HepG2 (cell line): ENCODE data around the gene PLCL1. TPM values are rescaled to one million over a fixed set of nuclear protein-coding genes. Genes with fewer than 3 reads are reported as not detected.

Experiments
- ATAC-seq: fragments of 200-7000 bp; cut with Tn5 transposase; 3 replicates; pipeline ENCODE4 v1.9.1; 2020; ENCODE audit warnings: mild to moderate bottlenecking, moderate library complexity
- BruUV-seq: library from RNA; stranded (reverse); fragments of 400-500 nt; replicated peaks from 2 replicates; lab custom pipeline; 2021; lab: Mats Ljungman, UMichigan
- CTCF ChIA-PET: fragments of 300-600 bp; formaldehyde crosslinking; extraction: SDS; loops from one replicate; lab custom pipeline; 2021; ENCODE audit warnings: low total read pairs, inconsistent platforms, low intra/inter-chr PET ratio; lab: Yijun Ruan, JAX
- POLR2A ChIA-PET: fragments of 350-600 bp; sonication (Branson Sonifier 250); formaldehyde crosslinking; loops from one replicate; lab custom pipeline; 2020; ENCODE audit warnings: antibody characterized with exemption, inconsistent platforms; lab: Yijun Ruan, JAX
- DNase-seq: peaks from one replicate; pipeline ENCODE4 v3.0.0-alpha.2; 2015; ENCODE audit warnings: low spot score
- FAIRE-seq: peaks from 3 replicates; lab custom pipeline; 2011; peaks lifted over from hg19 to GRCh38; lab: Jason Lieb, UNC
- H2AFZ ChIP-seq: one replicate; pipeline ENCODE4 v1.6.1; 2011; ENCODE audit warnings: low read length, inconsistent platforms
- H3K27ac ChIP-seq: fragments of 300-600 bp; 3 replicates; pipeline ENCODE4 v1.8.0; 2011; ENCODE audit warnings: mixed run types, mild to moderate bottlenecking, mixed read lengths, low read length, inconsistent platforms; ENCODE audit not compliant: insufficient read depth; ENCODE audit errors: extremely low read length
- H3K27me3 ChIP-seq, 2 experiments: fragments of 200-600 bp in 1 of 2; 2 replicates in 1 of 2; 3 replicates in 1 of 2; pipeline versions ENCODE4 v1.6.0 to v1.8.0; 2011; ENCODE audit warnings: low read length in 2 of 2, mild to moderate bottlenecking in 2 of 2, moderate library complexity in 2 of 2, inconsistent platforms in 1 of 2; ENCODE audit not compliant: insufficient read depth in 2 of 2, control insufficient read depth in 1 of 2
- H3K36me3 ChIP-seq, 2 experiments: fragments of 200-600 bp in 1 of 2; replicated peaks in 1 of 2; 2 replicates in 1 of 2; 3 replicates in 1 of 2; pipeline versions ENCODE4 v1.5.1 to v1.8.0; 2011; ENCODE audit warnings: low read length in 2 of 2, inconsistent platforms in 1 of 2; ENCODE audit not compliant: insufficient read depth in 2 of 2, control insufficient read depth in 1 of 2
- H3K4me1 ChIP-seq: 2 replicates; pipeline ENCODE4 v1.5.1; 2012; ENCODE audit warnings: low read length, inconsistent platforms; ENCODE audit not compliant: insufficient read depth
- H3K4me2 ChIP-seq: 2 replicates; pipeline ENCODE4 v1.6.0; 2011; ENCODE audit warnings: low read depth, low read length, inconsistent platforms
- H3K4me3 ChIP-seq, 3 experiments: fragments of 200-600 bp in 1 of 3; sonication (generic), shearing (Covaris generic) in 1 of 3; replicated peaks in 1 of 3; 2 replicates each; pipeline ENCODE4 v1.5.1; 2011 to 2016; ENCODE audit warnings: low read length in 3 of 3, inconsistent platforms in 2 of 3, low read depth in 2 of 3, mild to moderate bottlenecking in 2 of 3, control low read depth in 1 of 3, mixed read lengths in 1 of 3; ENCODE audit not compliant: insufficient read depth in 1 of 3
- H3K79me2 ChIP-seq: one replicate; pipeline ENCODE4 v1.6.1; 2011; ENCODE audit warnings: low read length, inconsistent platforms; ENCODE audit not compliant: insufficient read depth
- H3K9ac ChIP-seq: 2 replicates; pipeline ENCODE4 v1.6.0; 2011; ENCODE audit warnings: mild to moderate bottlenecking, low read depth, low read length, inconsistent platforms; ENCODE audit not compliant: insufficient read depth
- H3K9me3 ChIP-seq: 2 replicates; pipeline ENCODE4 v1.5.1; 2012; ENCODE audit warnings: mild to moderate bottlenecking, low read length
- H4K20me1 ChIP-seq: 2 replicates; pipeline ENCODE4 v1.6.0; 2011; ENCODE audit warnings: inconsistent platforms, mild to moderate bottlenecking, low read length, moderate library complexity; ENCODE audit not compliant: insufficient read depth
- CCAR2 ChIP-seq: fragments of 200-400 bp; formaldehyde crosslinking; optimal IDR thresholded peaks from 2 replicates; pipeline ENCODE3; 2018; ENCODE audit warnings: low read depth, mild to moderate bottlenecking, low read length, moderate library complexity
- JUNB ChIP-seq: sonication (generic); formaldehyde crosslinking; IDR thresholded peaks from 2 replicates; pipeline ENCODE4 v1.8.0; 2022; ENCODE audit warnings: missing genetic modification reagents, mild to moderate bottlenecking, borderline replicate concordance
- KDM4B ChIP-seq: sonication (generic); formaldehyde crosslinking; IDR thresholded peaks from 2 replicates; pipeline ENCODE4 v1.4.0; 2020; ENCODE audit warnings: missing genetic modification reagents
- NR2C2 ChIP-seq: sonication (generic); formaldehyde crosslinking; IDR thresholded peaks from 2 replicates; pipeline ENCODE4 v1.4.0; 2020; ENCODE audit warnings: missing genetic modification reagents, mild to moderate bottlenecking, moderate library complexity, borderline replicate concordance
- SOX13 ChIP-seq, 3 experiments: fragments of 450-650 bp in 1 of 3; sonication (generic) in 1 of 3; formaldehyde crosslinking in 1 of 3; IDR thresholded peaks in 2 of 3; conservative IDR thresholded peaks in 1 of 3; 2 replicates each; pipeline versions ENCODE4 v1.5.0 to v1.6.1; 2016 to 2020; ENCODE audit warnings: antibody characterized with exemption in 1 of 3, mild to moderate bottlenecking in 1 of 3, missing compliant biosample characterization in 1 of 3, missing genetic modification reagents in 1 of 3, moderate library complexity in 1 of 3
- ZIK1 ChIP-seq: sonication (generic); formaldehyde crosslinking; IDR thresholded peaks from 2 replicates; pipeline ENCODE4 v1.5.0; 2020; ENCODE audit warnings: mild to moderate bottlenecking, low read depth, missing genetic modification reagents, borderline replicate concordance
- ZNF232 ChIP-seq: sonication (generic); formaldehyde crosslinking; IDR thresholded peaks from 2 replicates; pipeline ENCODE4 v1.4.0; 2020; ENCODE audit warnings: missing genetic modification reagents, borderline replicate concordance
- ZNF747 ChIP-seq: sonication (generic); formaldehyde crosslinking; IDR thresholded peaks from 2 replicates; pipeline ENCODE4 v1.8.1; 2023; ENCODE audit warnings: missing genetic modification reagents, mild to moderate bottlenecking, borderline replicate concordance
- WGBS: methylation state at CpG from one replicate; pipeline ENCODE4 v1.1.6; 2017; ENCODE audit warnings: low lambda C conversion rate; 5-methylcytosine and 5-hydroxymethylcytosine counted together
- in situ Hi-C: cut with HindIII; loops from 2 replicates; pipeline ENCODE4 v1.10.0; 2017; ENCODE audit warnings: low pct_unique_long_range_greater_than_20kb; ENCODE audit not compliant: extremely low pct_ligation_motif_present
- intact Hi-C: fragments of 100-400 bp; cut with micrococcal nuclease; formaldehyde crosslinking; loops from one replicate; pipeline ENCODE4 v1.10.0; 2022; ENCODE audit not compliant: unreplicated experiment
- polyA plus RNA-seq, 8 experiments: library from polyadenylated mRNA; depleted of rRNA in 3 of 8; stranded (reverse) in 7 of 8; unstranded in 1 of 8; fragments of >200 nt; fragmentation: Illumina TruSeq in 4 of 8; extraction: Trizol in 4 of 8; gene quantifications; 2 replicates each; pipeline versions ENCODE4 v1.2.1 to v1.2.3, GENCODE V29; 2011 to 2016; ENCODE audit warnings: low read depth in 4 of 8, missing spikeins in 1 of 8, mixed read lengths in 1 of 8; ENCODE audit not compliant: insufficient read depth in 1 of 8
- total RNA-seq, 5 experiments: library from RNA; depleted of rRNA; stranded (reverse); fragments of >200 nt; fragmentation: Illumina TruSeq; extraction: Trizol; gene quantifications; 2 replicates each; pipeline ENCODE4 v1.2.3, GENCODE V29; 2016; ENCODE audit warnings: low read depth in 1 of 5
- TF ChIP-seq, protein P1 (sequence below): sonication (generic); formaldehyde crosslinking; IDR thresholded peaks from 2 replicates; pipeline ENCODE4 v1.4.0; 2020; ENCODE audit warnings: missing genetic modification reagents
- TF ChIP-seq, protein P2 (sequence below): sonication (generic); formaldehyde crosslinking; IDR thresholded peaks from 2 replicates; pipeline ENCODE4 v1.4.0; 2020; ENCODE audit warnings: mild to moderate bottlenecking, missing genetic modification reagents, borderline replicate concordance

The PLCL1 gene
- total and polyA plus RNA-seq, 2 of the 13 experiments (the other 11 are each of a cell fraction or from before 2014, with no cell fraction given): not detected

DNA sequence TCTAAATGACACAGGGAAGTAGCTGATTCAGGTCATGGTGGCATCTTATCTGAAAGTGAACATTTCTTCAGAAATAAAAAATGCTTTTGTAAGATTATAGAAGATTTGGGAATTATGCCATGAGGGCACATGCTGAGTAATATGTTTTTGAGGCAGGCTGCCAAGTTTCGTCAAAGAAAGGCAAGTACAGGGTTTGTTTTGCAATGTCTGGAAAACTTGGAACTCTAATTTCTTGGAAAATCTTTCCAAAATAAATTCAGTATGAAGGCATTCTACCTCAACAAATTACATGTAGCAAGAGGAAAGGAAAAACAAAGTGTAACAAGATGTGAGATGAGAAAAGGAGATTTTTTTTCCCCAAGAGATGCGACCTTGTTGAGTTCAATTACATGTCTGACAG lies 167.7 kb downstream of the PLCL1 start:
- intact Hi-C loops (no loop called here), in situ Hi-C loops (no loop called here)
- 0 out of 5 replicates have a peak, but pooled peaks cover 0 to under 1% of the 10 kb centered on the region in 2 experiments for H3K27me3 ChIP-seq
- CTCF ChIA-PET: no interaction called here
- no TSS peak for BruUV-seq
- H3K36me3 ChIP-seq: no peaks in the 10 kb centered on the region
- H3K9me3 ChIP-seq: no peaks in the 10 kb centered on the region
- no peaks in the 10 kb centered on the region for H4K20me1 ChIP-seq
- H3K4me3 ChIP-seq: no peak overlapping the region
- H3K9ac ChIP-seq: no peak overlapping the region
- H2AFZ ChIP-seq: no peak overlapping the region
- ATAC-seq (no peak), FAIRE-seq (no peak), DNase-seq (no peak)
- TF ChIP-seq ZNF232 (CRISPR knock-in tag): no peak
- TF ChIP-seq KDM4B (CRISPR knock-in tag): no peak
- TF ChIP-seq, protein P1, sequence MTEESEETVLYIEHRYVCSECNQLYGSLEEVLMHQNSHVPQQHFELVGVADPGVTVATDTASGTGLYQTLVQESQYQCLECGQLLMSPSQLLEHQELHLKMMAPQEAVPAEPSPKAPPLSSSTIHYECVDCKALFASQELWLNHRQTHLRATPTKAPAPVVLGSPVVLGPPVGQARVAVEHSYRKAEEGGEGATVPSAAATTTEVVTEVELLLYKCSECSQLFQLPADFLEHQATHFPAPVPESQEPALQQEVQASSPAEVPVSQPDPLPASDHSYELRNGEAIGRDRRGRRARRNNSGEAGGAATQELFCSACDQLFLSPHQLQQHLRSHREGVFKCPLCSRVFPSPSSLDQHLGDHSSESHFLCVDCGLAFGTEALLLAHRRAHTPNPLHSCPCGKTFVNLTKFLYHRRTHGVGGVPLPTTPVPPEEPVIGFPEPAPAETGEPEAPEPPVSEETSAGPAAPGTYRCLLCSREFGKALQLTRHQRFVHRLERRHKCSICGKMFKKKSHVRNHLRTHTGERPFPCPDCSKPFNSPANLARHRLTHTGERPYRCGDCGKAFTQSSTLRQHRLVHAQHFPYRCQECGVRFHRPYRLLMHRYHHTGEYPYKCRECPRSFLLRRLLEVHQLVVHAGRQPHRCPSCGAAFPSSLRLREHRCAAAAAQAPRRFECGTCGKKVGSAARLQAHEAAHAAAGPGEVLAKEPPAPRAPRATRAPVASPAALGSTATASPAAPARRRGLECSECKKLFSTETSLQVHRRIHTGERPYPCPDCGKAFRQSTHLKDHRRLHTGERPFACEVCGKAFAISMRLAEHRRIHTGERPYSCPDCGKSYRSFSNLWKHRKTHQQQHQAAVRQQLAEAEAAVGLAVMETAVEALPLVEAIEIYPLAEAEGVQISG (CRISPR knock-in tag): no peak
- TF ChIP-seq SOX13 (IDR thresholded peaks at IDR 0.05): no peak
- no peak for TF ChIP-seq SOX13 (CRISPR knock-in tag; conservative IDR thresholded peaks at IDR 0.05 in 1 of 2, IDR thresholded peaks at IDR 0.05 in 1 of 2)
- no peak for TF ChIP-seq NR2C2 (CRISPR knock-in tag)
- TF ChIP-seq ZNF747 (CRISPR knock-in tag): no peak
- TF ChIP-seq ZIK1 (CRISPR knock-in tag): no peak
- TF ChIP-seq CCAR2: no peak
- TF ChIP-seq, protein P2, sequence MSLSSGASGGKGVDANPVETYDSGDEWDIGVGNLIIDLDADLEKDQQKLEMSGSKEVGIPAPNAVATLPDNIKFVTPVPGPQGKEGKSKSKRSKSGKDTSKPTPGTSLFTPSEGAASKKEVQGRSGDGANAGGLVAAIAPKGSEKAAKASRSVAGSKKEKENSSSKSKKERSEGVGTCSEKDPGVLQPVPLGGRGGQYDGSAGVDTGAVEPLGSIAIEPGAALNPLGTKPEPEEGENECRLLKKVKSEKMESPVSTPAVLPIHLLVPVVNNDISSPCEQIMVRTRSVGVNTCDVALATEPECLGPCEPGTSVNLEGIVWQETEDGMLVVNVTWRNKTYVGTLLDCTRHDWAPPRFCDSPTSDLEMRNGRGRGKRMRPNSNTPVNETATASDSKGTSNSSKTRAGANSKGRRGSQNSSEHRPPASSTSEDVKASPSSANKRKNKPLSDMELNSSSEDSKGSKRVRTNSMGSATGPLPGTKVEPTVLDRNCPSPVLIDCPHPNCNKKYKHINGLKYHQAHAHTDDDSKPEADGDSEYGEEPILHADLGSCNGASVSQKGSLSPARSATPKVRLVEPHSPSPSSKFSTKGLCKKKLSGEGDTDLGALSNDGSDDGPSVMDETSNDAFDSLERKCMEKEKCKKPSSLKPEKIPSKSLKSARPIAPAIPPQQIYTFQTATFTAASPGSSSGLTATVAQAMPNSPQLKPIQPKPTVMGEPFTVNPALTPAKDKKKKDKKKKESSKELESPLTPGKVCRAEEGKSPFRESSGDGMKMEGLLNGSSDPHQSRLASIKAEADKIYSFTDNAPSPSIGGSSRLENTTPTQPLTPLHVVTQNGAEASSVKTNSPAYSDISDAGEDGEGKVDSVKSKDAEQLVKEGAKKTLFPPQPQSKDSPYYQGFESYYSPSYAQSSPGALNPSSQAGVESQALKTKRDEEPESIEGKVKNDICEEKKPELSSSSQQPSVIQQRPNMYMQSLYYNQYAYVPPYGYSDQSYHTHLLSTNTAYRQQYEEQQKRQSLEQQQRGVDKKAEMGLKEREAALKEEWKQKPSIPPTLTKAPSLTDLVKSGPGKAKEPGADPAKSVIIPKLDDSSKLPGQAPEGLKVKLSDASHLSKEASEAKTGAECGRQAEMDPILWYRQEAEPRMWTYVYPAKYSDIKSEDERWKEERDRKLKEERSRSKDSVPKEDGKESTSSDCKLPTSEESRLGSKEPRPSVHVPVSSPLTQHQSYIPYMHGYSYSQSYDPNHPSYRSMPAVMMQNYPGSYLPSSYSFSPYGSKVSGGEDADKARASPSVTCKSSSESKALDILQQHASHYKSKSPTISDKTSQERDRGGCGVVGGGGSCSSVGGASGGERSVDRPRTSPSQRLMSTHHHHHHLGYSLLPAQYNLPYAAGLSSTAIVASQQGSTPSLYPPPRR (CRISPR knock-in tag): no peak
- TF ChIP-seq JUNB (CRISPR knock-in tag): no peak
- POLR2A ChIA-PET: no interaction called here
- no peak overlapping the region for H3K4me2 ChIP-seq
- H3K4me1 ChIP-seq: no peaks in the 10 kb centered on the region
- no peaks in the 10 kb centered on the region for H3K79me2 ChIP-seq
- WGBS: 29% methylated on average over 2 of the region's 2 CpGs
- H3K27ac ChIP-seq: no peak overlapping the region
